Embryonic facial prominence (tissue), 1 donor: ENCODE data around the gene MYO10.
"Not testable (repeated sequence)": the region's sequence is repeated elsewhere in the genome, so short reads cannot be mapped to it uniquely, and the experiment has no call there.

Experiments used
- DNase-seq: peaks from one replicate; pipeline ENCODE4 v3.0.0-alpha.2; 2016; ENCODE audit errors: extremely low spot score

Gene MYO10

DNA sequence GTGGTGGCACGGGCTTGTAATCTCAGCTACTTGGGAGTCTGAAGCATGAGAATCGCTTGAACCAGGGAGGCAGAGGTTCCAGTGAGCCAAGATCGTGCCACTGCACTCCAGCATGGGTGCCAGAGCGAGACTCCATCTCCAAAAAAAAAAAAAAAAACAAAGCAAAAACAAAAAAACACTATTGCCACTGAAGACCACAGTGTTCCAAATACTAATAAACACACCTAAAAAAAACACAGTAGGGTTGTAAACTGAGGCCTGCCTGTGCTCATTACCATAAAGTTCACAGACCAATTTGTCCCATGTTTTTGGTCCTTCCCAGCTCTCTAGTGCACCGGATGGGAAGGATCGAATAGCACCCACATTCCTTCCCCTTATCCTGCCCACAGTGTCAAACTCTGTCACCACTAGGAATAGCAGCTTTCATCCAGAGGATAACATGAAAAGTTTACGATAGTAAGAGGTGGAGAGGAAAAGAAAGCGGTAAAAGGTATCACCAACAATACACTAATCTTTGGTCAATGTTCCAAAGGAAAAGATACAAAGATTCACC, 49.2 kb downstream of the MYO10 start:
- no peak for DNase-seq

DNA sequence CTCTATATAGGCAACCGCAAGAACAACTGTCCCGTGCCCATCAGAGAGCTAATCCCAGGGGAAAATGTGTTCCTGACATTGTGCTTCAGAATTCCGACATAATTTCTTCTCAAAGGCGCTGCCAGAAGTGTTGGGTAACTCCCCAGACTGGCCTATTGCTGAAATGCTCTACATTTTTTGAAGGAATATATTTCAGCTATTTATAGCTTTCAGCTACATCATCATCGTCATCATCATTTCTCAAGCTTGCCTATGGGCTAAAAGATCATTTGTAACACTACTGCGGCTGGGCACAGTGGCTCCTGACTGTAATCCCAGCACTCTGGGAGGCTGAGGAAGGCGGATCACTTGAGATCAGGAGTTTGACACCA, 49.7 kb downstream of the MYO10 start:
- no peak for DNase-seq

DNA sequence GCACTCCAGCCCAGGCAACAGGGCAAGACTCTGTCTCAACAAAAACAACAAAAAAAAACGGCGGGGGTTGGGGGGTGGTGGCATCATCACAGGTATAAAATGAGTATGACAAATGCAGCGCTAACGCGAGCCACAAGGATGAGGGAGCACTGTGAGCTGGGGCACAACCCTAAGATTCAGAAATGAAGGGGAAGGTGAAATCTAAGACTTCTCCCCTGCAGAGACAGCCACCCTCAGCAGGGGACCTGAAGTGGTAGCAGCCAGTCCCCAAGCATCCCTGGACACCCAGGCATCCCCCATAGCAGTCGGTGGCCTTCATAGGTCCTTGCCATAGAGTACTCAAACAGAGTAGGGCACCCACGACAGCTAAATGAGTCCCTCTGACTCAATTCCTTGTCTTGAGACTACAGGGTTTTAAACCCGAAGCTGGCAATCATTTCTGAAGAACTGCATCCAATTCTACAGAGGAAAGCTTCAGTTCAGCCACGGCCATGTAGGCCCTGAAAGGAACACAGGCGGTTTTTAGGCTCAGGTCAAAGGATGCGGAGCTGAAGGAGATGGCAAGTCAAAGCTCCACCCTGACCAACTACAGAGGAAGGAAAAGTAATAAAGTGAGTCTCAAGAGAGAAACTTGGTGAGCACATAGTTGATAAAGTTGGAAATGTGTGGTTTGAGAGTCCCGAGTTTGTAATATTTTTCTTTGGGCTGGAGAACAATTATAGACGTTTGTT, 50.3 kb downstream of the MYO10 start:
- no peak for DNase-seq

DNA sequence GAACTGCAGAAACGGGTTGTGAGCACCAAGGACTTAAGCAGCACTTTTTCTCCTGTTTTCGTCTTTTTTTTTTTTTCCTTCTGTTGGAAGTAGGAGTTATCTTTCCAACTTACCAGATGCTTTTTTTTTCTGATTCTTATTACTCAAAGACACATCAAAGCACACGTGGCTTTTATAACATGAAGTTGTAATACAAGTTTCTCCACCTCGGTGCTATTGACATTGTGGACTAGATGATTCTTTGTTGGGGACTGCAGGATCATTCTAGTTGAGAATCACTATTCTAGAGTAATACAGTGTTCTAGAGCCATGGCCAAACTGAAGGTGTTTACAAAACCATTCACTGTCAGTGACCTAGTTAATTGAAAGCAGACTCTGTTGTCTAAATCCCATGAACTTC, 51.5 kb downstream of the MYO10 start:
- no peak for DNase-seq

DNA sequence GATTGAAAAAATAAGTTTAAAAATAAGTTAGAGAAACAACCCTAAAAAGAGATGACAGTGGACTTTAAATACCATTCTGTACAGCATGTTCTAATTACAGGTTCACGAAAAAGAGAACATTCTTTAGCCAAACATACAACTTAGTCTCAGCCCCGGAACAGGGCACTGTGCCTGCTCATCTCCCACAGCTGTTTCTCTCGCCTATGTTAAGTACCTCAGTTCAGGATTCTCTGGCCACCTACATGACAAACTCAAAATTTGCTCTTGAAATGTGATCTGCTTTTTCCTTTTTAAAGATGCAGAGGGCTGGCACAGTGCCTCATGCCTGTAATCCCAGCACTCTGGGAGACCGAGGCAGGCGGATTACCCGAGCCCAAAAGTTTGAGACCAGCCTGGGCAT, 52.3 kb downstream of the MYO10 start:
- no peak for DNase-seq

DNA sequence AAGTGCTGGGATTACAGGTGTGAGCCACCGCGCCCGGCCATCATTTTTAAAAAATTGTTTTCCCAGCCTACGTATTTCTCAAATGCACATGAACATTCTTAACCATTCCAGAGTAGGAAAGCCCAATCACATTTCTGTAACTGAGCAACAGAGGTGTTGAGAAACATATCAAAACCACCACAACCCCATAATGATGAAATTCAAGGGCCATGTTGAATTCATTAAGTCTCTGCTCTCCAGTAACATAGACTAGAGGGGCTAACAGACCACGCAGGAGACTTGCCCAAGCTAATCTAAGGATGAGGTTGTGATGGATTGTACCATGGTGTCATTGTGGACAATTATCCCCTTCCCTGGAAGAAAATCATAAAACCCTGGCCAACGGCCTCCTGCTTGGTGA, 52.9 kb downstream of the MYO10 start:
- no peak for DNase-seq

DNA sequence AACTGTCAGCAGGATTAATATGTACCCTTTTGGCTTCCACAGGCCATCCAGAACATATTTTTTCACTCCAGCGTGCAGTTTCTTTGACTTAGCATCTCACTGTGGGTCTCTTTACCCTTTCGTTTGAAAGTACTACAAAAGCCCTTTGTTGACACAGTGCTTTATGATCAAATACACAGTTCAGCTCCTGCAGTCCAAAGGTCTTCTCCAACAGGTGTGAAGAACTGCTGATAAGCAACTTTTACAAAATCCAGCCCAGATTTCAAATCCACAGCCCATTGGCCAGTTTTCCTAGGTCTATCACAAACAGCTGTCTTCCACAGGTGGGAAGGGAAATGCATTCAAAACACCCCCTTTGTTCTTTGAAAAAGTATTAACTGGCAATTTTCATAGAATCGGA, 54.8 kb downstream of the MYO10 start:
- no peak for DNase-seq

DNA sequence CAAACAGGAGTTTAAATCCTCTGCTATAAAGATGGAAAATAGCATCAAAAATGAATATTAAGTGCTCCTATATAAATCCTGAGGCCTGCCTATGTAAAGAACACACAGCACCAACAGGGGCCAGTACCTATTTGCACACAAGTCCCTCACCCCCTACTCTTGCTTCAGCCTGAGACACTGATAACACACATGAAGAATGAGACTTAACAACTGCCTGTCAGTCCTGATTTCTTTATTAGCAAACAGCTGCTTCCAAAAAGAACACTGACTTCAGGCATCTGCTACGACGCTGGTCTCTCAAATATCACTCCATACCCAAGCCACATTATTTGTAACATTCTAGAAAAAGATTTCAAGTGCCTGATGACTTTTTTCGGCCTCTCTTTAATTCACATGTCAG, 55.5 kb downstream of the MYO10 start:
- DNase-seq = no peak

DNA sequence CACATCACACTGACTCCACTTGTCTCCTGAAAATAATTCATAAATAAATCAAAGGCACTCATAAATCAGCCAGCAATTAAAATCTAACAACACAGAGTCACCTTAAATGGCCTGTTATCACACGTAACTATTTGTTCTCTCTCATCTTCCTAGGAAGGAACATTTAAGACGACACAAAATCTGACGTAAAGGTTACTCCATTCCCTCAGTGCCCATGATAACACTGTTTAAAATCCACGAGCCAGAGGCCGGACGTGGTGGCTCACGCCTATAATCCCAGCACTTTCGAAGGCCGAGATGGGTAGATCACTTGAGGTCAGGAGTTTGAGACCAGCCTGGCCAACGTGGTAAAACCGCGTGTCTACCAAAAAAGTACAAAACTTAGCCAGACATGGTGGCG, 56.4 kb downstream of the MYO10 start:
- no peak for DNase-seq

DNA sequence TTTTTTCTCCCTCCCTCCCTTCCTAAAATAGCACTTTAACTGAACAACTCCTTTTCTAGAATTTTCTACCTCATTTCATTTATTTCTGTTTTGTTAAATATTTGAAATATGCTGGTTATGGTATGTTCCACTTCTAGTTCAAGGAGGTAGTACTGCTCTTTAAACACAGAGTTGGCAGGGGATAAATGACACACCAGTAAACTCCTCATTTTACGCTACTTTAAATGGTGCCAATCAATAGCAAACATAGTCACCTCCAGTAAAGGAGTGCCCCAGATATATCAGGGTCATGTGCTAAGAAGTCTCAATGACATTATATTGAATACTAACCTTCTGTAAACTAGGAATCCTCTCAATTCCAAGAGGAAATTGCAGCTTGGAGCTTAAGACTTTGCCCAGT, 56.9 kb downstream of the MYO10 start:
- DNase-seq = no peak

DNA sequence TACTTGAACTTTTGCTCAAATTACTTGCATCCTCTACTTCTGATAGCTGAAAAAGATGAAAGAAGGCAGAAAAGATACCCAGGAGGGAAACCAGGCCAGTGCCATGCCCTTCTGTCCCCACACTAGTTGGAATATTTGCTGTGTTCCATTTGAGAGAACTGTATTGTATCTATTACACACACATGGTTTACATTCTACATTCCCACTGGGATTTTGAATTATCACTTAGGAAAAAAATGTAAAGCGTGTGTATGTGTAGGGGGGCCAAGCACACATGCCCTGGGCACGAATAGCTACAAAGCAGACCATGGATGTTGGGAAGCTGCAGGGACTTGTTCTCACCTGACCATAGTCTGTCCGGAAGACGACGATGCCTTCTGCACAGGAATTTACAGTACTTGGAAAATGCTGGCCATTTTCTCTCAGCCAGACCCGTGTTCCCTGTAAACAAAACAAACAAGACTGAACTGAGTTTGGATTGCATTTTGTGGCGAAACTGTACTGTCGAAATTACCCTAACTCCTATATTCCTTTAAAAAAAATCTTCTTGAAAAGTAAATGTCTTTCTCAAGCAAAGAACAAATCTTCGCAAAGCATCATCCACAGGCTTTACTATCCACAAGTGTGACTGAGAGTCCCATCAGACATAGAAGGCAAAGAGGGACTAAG, 58.7 kb downstream of the MYO10 start:
- no peak for DNase-seq

DNA sequence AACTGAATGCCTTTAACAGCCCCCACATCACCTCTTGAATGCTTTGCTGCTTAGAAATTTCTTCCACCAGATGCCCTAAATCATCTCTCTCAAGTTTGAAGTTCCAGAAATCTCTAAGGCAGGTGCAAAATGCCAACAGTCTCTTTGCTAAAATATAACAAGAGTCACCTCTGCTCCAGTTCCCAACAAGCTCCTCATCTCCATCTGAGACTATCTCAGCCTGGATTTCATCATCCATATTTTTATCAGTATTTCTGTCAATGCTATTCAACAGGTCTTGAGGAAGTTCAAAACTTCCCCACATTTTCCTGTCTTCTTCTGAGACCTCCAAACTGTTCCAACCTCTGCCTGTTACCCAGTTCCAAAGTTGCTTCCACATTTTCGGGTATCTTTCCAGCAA, 61.7 kb downstream of the MYO10 start:
- not testable (repeated sequence) for DNase-seq

DNA sequence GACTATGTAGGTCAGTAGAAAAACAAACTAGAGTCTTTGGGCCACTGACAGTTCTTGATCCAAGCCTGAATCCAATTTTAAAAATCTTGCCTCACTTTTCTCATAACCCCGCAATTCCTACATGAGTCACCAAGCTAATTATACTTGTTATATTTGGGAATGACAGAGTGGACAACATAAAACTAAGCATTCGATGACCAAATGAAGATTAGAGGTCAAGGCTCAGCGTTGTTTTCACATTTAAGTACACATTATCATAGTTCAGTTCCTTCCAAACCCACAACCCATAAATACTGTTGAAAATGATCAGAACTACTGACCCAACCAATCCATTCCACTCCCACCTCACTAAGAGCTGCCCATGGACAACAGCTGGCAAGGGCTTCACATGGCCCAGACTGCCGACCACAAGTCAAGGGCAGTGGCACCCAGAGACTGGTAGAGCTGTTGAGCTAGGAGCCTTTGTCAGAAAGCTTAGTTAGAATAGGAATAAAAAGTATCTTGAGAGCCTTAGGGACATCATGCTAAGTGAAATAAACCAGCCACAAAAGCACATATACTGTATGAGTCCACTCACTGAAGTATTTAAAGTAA, 64.2 kb downstream of the MYO10 start:
- DNase-seq = no peak

DNA sequence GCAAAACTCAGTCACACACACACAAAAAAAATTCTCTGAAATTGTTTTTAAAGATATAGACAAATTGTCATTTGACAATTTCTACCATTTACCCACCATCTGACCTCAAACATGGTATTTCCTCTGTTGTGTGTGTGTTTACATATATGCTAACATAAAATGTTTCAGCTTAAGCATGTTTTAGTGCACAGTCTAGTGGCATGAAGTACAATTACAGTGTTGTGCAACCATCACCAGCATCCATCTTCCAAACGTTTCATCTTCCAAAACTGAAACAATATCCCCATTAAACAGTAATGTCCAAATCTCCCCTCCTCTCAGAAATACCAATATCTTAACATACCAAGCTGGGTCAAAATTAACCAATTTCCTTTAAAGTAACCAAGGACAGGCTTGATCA, 65.2 kb downstream of the MYO10 start:
- no peak for DNase-seq

DNA sequence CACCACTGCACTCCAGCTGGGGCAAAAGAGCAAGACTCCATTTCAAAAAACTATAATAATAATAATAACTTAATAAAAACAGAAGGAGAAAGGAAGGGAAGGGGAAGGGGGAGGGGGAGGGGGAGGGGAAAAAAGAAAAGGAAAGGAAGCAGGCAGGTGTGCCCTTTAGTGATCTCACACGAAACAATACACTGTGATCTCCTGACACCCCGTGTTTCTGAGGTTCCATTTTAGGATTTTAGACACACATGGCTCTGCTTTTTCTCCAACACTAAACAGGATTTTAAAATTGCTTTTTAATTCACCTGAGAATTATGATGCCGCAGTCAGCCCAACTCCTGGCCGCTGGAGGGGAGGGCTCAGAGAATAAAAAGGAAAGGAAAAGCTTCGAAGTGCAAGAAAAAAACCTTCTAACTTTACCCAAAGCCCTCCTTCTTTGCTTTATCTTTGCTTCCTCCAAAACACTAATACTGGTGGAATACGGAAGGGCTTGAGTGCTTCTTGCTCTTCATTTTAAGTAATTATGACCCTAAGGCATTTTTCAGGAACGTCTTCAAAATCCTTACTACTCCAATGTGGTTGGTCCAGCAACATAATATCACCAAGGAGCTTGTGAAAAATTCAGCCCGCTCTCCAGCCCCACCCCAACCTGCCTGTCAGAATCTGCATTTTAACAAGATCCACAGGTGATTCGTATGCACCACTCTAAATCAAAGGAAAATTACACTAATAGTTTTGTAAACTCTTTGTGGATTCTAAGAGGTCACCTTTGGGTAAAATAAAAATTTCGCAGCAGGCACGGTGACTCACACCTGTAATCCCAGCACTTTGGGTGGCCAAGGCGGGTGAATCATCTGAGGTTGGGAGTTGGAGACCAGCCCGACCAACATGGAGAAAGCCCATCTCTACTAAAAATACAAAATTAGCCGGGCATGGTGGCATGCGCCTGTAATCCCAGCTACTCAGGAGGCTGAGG, 66.0 kb downstream of the MYO10 start:
- DNase-seq = no peak

DNA sequence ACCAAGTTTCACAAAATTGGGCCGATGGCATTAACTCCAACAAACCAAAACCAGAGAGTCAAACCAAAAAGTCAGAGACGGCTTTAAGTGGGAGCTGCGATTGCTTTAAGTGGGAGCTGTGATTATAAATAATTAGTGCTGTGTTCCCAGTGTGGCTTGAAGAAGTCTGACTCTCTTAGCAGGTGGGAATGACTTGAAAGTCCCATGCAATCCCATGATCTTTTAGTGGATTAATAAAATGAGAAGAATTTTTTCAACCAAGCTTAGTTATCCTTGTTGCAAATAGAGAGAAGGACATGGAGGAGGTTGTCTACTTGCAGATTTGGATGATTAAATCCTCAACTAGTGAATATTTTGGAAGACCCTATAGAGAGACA, 68.5 kb downstream of the MYO10 start:
- DNase-seq = no peak

DNA sequence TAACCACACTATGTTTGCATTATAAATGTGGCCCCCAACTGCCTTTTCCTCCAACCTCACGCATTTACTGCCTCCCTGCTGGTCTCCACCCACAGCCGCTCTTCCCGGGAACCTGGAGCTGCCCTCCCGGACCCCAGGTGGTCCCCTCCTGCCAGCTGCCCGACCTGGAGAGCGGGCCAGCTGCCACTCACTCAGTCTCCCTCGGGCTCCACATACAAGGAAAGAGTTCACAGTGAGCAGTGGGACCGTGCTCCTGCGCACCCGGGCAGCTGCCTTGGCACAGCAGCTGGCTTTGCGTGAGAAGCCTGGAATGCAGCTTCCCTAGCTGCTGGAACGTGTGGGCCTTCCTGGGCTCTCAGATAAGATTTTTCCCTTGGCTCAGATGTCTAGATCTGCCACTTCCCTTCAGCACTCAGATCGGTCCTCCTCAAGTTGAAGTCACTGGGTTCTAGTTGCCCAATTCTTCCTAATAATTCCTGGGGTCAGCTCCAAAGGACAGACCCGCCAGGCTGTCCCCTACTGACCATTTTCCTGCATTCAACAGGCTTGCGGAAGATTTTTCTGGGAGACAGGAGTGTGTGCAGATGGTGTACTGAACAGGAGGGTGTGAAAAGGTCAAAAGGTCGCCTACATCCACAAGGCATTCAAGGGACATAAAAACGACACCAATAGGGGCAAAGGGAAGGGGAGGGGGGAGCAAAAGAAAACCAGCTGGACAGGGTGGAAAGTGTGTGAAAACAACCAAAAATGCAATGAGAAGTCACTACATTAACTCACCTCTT, 69.1 kb downstream of the MYO10 start:
- DNase-seq = no peak

DNA sequence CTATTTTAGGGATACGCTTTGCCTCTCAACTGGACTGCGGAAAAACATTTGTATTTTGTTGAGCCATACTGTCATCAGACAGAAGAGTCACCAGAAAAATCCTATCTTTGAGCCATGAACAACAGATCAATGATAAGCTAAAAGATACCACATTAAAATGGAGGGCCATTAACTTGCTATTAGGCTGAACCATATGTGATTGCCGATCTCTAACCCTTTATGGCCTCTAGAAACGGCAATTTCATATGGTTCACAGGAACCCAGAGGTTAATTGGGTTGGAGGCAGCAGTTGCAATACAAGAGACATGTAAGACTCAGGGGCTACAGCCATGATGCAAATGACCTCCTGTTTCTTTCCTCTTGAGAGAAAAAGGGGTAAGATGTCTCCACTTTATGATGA, 69.8 kb downstream of the MYO10 start:
- no peak for DNase-seq

DNA sequence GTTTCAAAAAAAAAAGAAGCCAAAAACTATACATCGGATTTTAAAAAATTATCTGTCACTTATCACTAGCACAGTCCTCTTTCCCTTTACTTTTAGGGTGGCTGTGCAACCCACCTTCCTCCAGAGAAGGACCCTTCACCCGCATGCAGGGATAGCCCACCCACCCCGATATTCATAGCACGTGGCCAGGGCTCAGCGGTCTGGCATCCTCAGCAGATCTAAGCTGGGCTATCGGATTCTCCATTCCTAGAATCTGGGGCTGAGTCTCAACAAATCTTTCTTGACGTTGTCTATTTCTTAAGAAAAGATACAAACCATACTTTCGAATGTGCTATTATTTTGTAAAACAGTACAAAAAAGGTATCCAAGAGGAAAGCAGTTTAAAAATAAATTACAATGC, 70.9 kb downstream of the MYO10 start:
- no peak for DNase-seq

DNA sequence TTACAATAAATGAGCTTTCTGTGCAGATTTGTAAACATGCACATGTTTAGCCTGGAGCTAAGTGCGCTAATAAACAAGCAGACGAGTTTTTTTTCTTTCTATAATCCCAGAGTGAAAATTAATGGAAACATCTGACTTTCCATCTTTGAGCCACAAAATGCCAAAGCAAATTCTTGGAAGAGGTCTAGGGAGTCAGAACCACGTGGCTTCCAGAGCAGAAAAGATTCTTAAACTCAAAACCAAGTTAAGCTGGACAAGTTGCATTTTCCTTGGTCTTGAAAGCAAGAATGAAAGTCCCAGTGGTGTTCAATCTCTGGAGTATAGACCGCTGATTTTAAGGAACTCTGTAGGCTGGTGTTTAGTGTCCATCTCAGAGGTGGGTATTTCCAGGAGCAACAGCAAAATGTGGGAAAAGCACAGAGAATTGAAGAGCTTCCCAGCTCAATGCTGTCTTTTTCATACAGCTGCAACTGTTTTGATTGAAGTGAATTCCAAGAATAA, 71.4 kb downstream of the MYO10 start:
- no peak for DNase-seq

DNA sequence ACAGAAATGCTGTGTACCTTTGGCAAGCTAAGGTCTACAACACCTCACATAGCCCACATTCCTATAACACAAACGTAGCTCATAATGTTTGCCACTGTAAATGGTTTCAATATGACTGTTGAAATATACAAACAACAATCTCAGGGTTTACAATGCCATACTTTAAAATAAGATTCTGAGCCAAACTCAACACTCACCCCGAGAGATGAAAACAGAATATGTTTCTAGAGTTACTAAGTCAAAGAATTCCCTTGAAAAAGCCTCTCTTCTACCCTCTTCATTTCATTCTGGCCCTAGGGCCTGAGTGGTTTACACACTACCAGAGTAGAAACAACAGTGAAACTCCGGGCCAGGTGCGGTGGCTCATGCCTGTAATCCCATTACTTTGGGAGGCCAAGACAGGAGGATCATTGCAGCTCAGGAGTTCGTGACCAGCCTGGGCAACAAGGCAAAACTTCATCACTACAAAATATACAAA, 72.6 kb downstream of the MYO10 start:
- no peak for DNase-seq
